ENCODE results near the gene NUP188. TPM values are rescaled to one million over a fixed set of nuclear protein-coding genes. Genes with fewer than 3 reads are reported as not detected.

Gene NUP188
- total RNA-seq, 2 donors from 2014 or later: 19.6 to 23.6 TPM

DNA sequence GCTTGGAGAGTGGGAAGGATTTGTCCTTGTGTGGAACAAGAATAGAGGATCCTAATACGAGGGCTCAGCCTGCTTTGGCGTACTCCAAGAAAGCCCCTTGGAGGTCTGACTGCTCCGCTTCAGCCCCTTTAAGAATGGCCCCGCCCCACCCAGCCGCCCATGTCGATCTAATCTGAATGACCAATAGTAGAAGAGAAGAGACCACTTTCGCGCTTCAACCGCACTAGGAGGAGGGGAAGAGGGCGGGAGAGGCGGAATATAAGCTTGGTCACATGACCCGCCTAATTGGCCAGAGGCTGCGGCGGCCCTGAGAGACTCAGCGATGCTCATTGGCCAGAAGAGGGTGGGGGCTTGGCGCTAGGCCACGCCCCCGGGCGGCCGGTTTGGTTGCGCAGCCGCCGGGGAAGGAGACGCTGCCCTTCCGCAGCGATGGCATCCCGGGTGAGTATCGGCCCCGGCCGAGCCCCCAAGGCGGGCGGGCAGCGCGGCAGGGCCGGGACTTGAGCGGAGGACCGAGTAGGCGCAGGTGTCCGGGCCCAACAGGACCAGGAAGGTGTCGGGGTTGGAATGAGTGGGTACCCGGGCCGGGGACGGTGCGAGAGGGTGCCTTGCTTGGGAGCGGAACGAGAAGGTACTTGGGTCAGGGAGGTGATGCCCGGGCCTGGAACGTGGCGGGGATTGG is 88.9 kb downstream of the NUP188 start, which contains the start of gene MIGA2:
Gene MIGA2 (plus strand): TSS at position 386 of the 682 bp plus-strand sequence. CDS start 3,969 bp downstream, outside the sequence.
- peak; percentile 98 to 99 for DNase-seq
- intact Hi-C loops (cut with DNase I, micrococcal nuclease): no loop called here
- peak; percentile 93 for ATAC-seq

DNA sequence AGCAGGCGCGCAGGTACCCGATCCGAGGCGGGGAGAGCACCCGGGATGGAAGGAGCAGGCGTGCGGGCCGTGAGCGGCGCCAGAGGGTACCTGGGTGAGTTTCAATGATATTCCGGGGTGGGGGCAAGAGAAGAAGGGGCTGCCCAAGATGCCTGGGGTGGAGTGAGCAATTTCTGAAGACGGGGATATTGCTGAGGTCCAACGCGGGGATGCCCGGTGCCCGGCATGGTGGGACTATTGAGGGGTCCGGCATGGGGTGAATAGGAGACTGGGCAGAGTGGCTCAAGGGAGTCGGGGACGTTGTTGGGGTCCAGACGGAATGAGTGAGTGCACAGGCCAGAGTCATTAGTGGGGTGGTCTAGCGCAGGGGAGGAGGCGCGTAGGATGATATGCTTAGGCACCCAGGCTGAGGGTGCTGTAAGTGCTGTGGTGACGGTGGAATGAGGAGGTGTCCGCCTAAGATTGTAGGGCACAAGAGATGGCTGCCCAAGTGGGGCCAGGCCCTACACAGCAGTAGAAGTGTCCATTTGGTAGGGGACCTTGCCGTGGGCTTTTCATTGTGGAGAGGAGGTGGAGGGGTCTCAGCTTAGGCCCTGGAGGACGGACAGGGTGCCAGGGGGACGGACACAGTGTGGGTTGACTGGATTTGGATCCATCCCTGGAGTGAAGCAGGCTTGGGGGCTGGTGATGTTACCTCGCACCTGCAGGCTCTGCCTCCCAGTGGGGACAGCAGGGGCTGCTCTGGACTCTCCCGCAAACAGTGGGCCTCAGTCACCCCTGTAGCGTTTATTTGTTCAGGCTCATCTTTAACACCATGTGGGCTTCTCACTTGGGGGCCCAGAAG is 89.6 kb downstream of the NUP188 start:
- ATAC-seq (peak; percentile 24), DNase-seq (no peak)
- intact Hi-C loops (cut with DNase I, micrococcal nuclease): no loop called here

DNA sequence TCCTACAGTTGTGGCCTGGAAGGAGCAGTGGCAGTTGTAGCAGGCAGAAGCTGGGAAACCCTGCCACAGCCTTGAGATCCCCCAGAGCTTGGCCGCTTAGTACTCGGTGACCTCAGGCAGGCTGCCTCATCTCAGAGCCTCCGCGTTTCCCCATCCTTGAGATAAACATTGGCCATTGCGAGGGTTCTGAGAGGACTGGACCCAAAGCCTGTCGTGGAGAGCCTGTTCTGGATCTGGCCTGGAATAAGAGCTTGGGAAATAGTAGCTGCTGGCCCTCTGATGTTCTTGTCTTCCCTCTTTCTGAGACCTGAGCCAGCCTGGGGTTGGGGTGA is 90.2 kb downstream of the NUP188 start:
- DNase-seq: no peak
- intact Hi-C loops (cut with DNase I, micrococcal nuclease): no loop called here
- no peak for ATAC-seq

DNA sequence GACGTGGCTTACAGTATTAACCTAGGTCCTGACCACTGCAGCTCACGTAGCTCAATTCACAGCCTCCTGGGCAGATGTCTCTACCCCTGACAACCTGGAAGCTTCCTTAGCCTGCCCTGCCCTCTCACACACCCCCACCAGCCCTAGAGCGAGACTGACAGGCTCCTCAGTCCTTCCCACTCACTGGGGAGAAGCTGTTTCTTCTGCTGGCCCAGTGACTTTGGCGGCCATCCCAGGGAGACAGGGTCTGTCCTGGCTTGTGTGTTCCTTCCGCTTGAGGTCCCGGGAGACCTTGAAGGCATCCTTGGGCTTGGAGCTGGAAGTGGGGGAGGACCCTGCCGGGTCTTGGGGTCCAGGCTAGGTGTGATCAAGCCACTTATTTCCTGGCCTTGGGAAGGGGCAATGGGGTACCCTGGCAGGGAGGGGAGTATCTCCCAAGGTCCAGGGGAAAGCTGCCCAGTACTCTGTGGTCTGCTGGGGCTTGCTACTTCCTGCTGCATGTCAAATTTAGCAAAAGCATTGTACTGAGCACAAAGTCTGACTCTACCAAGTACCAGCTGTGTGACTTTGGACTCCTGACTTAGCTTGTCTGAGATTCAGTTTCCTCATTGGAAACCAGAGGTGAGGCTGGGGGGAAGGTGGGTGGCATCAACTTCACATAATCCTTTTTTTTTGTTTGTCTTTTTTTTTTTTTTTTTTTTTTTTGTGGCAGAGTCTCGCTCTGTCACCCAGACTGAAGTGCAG is 90.8 kb downstream of the NUP188 start:
- intact Hi-C loops (cut with DNase I, micrococcal nuclease): no loop called here
- ATAC-seq (peak; percentile 32), DNase-seq (peak in 1 of 2 donors; percentile 33)

DNA sequence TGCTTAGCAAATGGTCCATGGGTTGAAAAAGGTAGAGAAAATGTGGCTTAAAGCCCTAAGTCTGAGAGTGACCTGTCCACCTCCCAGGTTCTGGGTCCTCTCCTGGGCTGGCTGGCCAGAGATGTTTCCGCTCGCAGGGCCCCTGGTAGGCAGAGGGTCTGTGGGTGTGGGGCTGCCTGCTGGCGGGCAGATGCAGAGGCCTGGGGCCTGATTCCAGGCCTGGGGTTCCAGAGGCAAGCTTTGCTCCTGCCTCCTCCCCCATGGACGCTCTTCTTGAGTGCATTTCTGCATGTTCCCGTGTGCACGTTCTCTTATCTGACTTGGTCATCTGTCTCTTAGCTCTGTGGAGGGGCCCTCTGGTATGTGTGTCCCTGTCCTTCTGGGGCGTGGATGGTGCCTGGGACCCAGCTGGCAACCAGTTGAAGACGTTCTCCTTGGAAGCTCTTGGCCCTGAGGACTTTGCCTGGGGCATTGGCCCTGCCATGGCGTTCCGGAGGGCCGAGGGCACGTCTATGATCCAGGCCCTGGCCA is 92.7 kb downstream of the NUP188 start:
- DNase-seq (no peak), ATAC-seq (no peak)
- intact Hi-C loops (cut with DNase I, micrococcal nuclease): no loop called here

DNA sequence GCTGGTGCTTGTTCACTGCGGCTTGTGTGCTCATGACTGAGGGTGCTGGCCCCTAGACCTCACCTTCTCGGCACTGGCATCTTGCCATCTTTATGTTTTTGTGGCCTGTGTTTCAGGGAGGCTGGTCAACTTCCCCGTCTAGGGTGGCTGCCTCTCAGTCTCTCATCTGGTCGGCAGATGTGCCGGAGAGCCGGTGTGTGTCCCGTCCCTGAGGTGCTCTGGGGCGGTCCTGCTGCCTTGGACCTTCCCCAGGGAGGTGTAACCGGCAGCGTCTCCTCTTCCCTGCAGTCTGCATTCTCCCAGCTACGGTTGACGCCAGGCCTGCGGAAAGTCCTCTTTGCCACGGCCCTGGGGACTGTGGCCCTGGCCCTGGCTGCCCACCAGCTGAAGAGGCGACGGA is 94.5 kb downstream of the NUP188 start:
- intact Hi-C loops (cut with DNase I, micrococcal nuclease): no loop called here
- ATAC-seq: no peak
- no peak for DNase-seq

DNA sequence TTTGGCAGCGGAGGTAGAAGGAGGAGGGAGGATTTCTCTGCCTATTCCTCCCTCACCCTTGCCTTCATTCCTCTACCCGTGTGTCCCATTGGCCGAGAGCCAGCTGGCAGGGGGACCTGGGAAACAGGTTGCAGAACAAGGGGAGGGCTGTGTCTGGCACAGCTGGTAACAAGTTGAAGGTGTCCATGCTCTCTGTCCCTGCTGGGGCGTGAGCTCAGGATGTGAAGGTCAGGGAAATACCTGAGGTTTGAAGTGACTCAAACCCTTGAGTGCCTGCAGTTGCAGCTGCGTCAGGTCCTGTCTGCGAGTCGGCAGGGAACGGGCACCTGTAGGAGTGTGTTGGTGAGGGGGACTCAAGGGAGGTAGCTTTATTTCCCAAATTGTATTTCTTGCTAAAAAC is 105.1 kb downstream of the NUP188 start:
- DNase-seq (peak; percentile 95 to 96), ATAC-seq (peak; percentile 91)
- intact Hi-C loops (cut with DNase I, micrococcal nuclease): no loop called here

DNA sequence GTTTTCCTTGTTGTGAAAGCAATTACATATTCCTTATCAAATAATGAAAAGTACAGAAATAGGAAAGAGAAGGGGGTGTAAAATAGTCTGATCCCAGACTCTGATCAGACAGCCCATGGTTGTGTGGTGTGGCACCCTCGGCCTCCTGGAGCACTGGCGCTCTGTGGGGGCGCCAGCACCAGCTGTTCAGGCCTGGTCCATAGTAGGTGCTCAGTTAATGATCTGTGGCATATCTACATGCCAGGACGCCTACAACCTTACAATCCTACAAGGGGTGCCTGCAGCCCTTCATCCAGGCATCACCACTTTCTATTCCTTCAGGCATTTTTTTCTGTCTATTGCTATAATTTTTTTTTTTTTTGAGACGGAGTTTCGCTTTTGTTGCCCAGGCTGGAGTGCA is 105.5 kb downstream of the NUP188 start:
- ATAC-seq (no peak), DNase-seq (no peak)
- intact Hi-C loops (cut with DNase I, micrococcal nuclease): no loop called here

DNA sequence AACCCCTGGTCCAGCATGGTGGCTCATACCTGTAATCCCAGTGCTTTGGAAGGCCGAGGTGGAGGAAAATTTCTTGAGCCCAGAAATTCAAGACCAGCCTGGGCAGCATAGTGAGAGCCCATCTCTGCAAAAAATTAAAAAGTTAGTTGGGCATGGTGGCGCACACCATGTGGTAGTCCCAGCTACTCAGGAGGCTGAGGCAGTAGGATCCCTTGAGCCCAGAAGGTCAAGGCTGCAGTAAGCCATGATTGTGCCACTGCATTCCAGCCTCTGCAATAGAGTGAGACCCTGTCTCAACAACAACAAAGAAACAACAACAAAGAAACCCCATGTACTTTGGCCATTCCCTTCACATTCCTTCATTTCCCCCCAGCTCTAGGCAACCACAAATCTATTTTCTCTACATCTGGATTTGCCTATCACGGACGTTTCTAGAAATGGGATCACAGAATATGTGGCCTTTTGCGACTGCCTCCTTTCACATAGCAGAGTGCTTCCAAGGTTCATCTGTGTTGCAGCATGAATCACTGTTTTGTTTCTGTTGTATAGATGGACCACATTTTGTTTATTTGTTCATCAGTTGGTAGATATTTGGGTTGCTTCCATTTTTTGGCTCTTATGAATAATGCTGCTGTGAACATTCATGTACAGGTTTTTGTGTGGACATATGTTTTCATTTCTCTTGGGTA is 106.8 kb downstream of the NUP188 start:
- intact Hi-C loops (cut with DNase I, micrococcal nuclease): no loop called here
- DNase-seq (no peak), ATAC-seq (no peak)

Other genes starting within 250 kb of the NUP188 start
- 1 to 10 TPM; 4.2 to 5.4 TPM for gene PKN3, start 245.2 kb upstream of the NUP188 start, total RNA-seq
- 10 to 100 TPM; 76.2 to 82.5 TPM for gene ZDHHC12, start 223.6 kb upstream of the NUP188 start, total RNA-seq
- 10 to 100 TPM; 53.0 to 62.0 TPM for gene ZER1, start 175.8 kb upstream of the NUP188 start, total RNA-seq
- 10 to 100 TPM; 21.9 to 24.4 TPM for gene TBC1D13, start 160.4 kb upstream of the NUP188 start, total RNA-seq
- 10 to 100 TPM; 46.5 to 63.0 TPM for gene ENDOG, start 129.2 kb upstream of the NUP188 start, total RNA-seq
- 10 to 100 TPM; 32.3 to 33.3 TPM for gene SPOUT1, start 117.9 kb upstream of the NUP188 start, total RNA-seq
- gene KYAT1, start 65.7 kb upstream of the NUP188 start, total RNA-seq: 1 to 10 TPM; 2.1 TPM
- 10 to 100 TPM; 21.8 to 38.3 TPM for gene LRRC8A, start 65.6 kb upstream of the NUP188 start, total RNA-seq
- 1 to 10 TPM; 1.5 to 7.1 TPM for gene PHYHD1, start 26.7 kb upstream of the NUP188 start, total RNA-seq
- gene DOLK, start 96 bp upstream of the NUP188 start, total RNA-seq: 10 to 100 TPM; 12.1 to 12.8 TPM
- 100 to 1,000 TPM; 158 to 169 TPM for gene SH3GLB2, start 80.6 kb downstream of the NUP188 start, total RNA-seq
- 10 to 100 TPM; 68.3 to 71.3 TPM for gene MIGA2, start 88.9 kb downstream of the NUP188 start, total RNA-seq
- gene DOLPP1, start 133.4 kb downstream of the NUP188 start, total RNA-seq: 10 to 100 TPM; 44.4 to 53.1 TPM
- 10 to 100 TPM; 62.4 to 76.1 TPM for gene CRAT, start 163.1 kb downstream of the NUP188 start, total RNA-seq
- 10 to 100 TPM; 90.8 to 91.9 TPM for gene PTPA, start 163.7 kb downstream of the NUP188 start, total RNA-seq
- gene IER5L, start 230.6 kb downstream of the NUP188 start, total RNA-seq: 1 to 10 TPM; 4.3 to 8.8 TPM